HepG2 (cell line): ENCODE data around the gene TAS1R3. TPM values are rescaled to one million over a fixed set of nuclear protein-coding genes. Genes with fewer than 3 reads are reported as not detected.

Experiments used
- DRAP1 ChIP-seq: IDR thresholded peaks from 2 replicates; pipeline ENCODE4 v1.6.1; 2016; ENCODE audit warnings: missing genetic modification reagents, missing compliant biosample characterization
- FOSL2 ChIP-seq: sonication (generic); formaldehyde crosslinking; IDR thresholded peaks from 2 replicates; pipeline ENCODE4 v1.4.0; 2020; ENCODE audit warnings: missing genetic modification reagents
- FOXA1 ChIP-seq, 2 experiments: fragments of 450-650 bp in 1 of 2; sonication (generic) in 1 of 2; formaldehyde crosslinking in 1 of 2; IDR thresholded peaks; 2 replicates each; pipeline versions ENCODE4 v1.4.0 to v1.6.1; 2016 to 2020; ENCODE audit warnings: missing genetic modification reagents in 1 of 2
- JUNB ChIP-seq: sonication (generic); formaldehyde crosslinking; IDR thresholded peaks from 2 replicates; pipeline ENCODE4 v1.8.0; 2022; ENCODE audit warnings: missing genetic modification reagents, mild to moderate bottlenecking, borderline replicate concordance
- MNT ChIP-seq: fragments of 450-650 bp; IDR thresholded peaks from 2 replicates; pipeline ENCODE4 v1.6.1; 2016
- TEAD3 ChIP-seq: optimal IDR thresholded peaks from 2 replicates; pipeline ENCODE3; 2016; ENCODE audit warnings: borderline replicate concordance
- THAP8 ChIP-seq: sonication (generic); formaldehyde crosslinking; IDR thresholded peaks from 2 replicates; pipeline ENCODE4 v1.5.1; 2020; ENCODE audit warnings: missing genetic modification reagents, mild to moderate bottlenecking, borderline replicate concordance
- TRIM24 ChIP-seq: sonication (generic); formaldehyde crosslinking; IDR thresholded peaks from 2 replicates; pipeline ENCODE4 v1.8.0; 2022; ENCODE audit warnings: mild to moderate bottlenecking, missing genetic modification reagents
- ZC3H13 ChIP-seq: sonication (generic); formaldehyde crosslinking; IDR thresholded peaks from 2 replicates; pipeline ENCODE4 v1.8.1; 2023; ENCODE audit warnings: mild to moderate bottlenecking, missing genetic modification reagents, moderate library complexity
- polyA plus RNA-seq, 8 experiments: library from polyadenylated mRNA; depleted of rRNA in 3 of 8; stranded (reverse) in 7 of 8; unstranded in 1 of 8; fragments of >200 nt; fragmentation: Illumina TruSeq in 4 of 8; extraction: Trizol in 4 of 8; gene quantifications; 2 replicates each; pipeline versions ENCODE4 v1.2.1 to v1.2.3, GENCODE V29; 2011 to 2016; ENCODE audit warnings: low read depth in 4 of 8, missing spikeins in 1 of 8, mixed read lengths in 1 of 8; ENCODE audit not compliant: insufficient read depth in 1 of 8
- total RNA-seq, 5 experiments: library from RNA; depleted of rRNA; stranded (reverse); fragments of >200 nt; fragmentation: Illumina TruSeq; extraction: Trizol; gene quantifications; 2 replicates each; pipeline ENCODE4 v1.2.3, GENCODE V29; 2016; ENCODE audit warnings: low read depth in 1 of 5

The TAS1R3 gene
- total and polyA plus RNA-seq, 2 of the 13 experiments (the other 11 are each of a cell fraction or from before 2014, with no cell fraction given): 0.13 to 0.15 TPM

GRCh38 chr1:1360506-1361169 is 29.6 kb downstream of the TAS1R3 start (continued):
- no peak for TF ChIP-seq THAP8 (CRISPR knock-in tag)
- TF ChIP-seq FOXA1 (IDR thresholded peaks at IDR 0.05): peak; percentile 15; the same call in 1 of the 2 replicates
- TF ChIP-seq FOXA1 (CRISPR knock-in tag; IDR thresholded peaks at IDR 0.05): no peak
- TF ChIP-seq ZC3H13: 0 out of 2 replicates have a peak, but pooled peaks have one; percentile 10
- 0 out of 2 replicates have a peak, but pooled peaks have one; percentile 0 for TF ChIP-seq DRAP1 (CRISPR knock-in tag)
- peak; percentile 12; the same call in 1 of the 2 replicates for TF ChIP-seq JUNB (CRISPR knock-in tag)
- peak; percentile 87 for TF ChIP-seq MNT
- TF ChIP-seq TRIM24 (CRISPR knock-in tag): 0 out of 2 replicates have a peak, but pooled peaks have one; percentile 33
- TF ChIP-seq TEAD3 (CRISPR knock-in tag): peak; percentile 71
- 0 out of 2 replicates have a peak, but pooled peaks have one; percentile 29 for TF ChIP-seq FOSL2 (CRISPR knock-in tag)
